ENCODE results near the gene GIPC3. TPM values are rescaled to one million over a fixed set of nuclear protein-coding genes. Genes with fewer than 3 reads are reported as not detected.

The GIPC3 gene
- total and polyA plus RNA-seq, 2 of the 8 experiments (the other 6 are each of a cell fraction or from before 2014, with no cell fraction given): 1.0 to 1.2 TPM

DNA sequence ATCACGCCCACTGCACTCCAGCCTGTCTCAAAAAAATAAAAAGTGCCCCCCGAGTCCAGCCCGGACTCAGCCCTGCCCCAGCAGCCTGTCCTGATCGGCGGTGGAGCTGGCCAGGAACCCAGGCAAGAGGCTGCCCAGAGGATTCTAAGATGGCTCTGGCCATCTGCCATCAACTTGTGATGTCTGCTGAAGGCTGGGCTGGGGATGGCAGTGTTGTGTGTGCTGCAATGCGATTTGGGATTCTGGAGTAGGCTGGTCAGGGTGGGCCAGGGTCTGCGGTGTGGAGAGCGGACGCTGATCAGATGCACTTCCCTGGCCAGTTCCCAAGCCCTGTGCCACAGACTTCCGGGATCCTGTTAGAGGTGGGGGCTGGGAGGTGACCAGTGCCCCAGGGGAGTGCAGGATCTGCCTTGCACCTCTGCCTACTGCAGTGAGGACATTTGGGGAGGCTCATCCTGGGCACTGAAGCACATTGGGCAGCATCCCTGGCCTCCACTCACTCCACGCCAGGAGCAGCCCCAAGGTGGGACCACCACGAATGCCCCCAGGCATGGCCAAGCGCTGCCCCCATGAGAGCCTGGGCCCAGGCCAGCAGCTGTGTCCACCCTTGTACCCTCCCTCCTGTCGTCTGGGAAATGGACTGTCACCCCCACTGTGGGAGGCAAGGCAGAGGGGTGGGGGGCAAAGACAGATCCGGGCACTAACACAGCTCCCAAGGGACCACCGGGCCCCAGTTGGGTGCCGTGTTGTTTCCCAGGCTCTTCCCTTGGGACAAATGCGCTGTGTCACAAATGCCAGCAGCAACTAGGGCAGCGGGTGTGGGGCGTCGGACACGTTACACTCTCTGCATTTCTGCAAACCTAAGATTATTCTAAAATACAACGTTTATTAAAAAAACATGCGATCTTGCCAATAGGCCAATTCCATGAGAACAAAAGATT is 24.8 kb downstream of the GIPC3 start:
- Histone ChIP-seq H3K36me3 (ENCODE audit: control insufficient read depth in 2 of 4, insufficient read depth in 4 of 4, low read length in 3 of 4) (peaks cover 0 to 21% (median 3%) of the 10 kb centered on the region in 4 experiments; a peak in 2 of 8 replicates), H2BK5ac (ENCODE audit: low read depth, low read length) (no peak overlapping the region)

More for the DNA sequence above, 24.8 kb downstream of the GIPC3 start:
- Histone ChIP-seq H3K23ac (ENCODE audit: insufficient read length) (no peak overlapping the region), H3K4ac (replicated peaks; ENCODE audit: insufficient read length, low read depth, low read length) (no peak overlapping the region), H3K23me2 (ENCODE audit: low read depth, low read length) (peaks cover 18% of the 10 kb centered on the region; the same call in 1 of the 2 replicates), H4K5ac (ENCODE audit: insufficient read length, low read depth, low read length) (no peak overlapping the region), H3K27ac (ENCODE audit: low read depth, low read length) (no peak overlapping the region), H3K14ac (ENCODE audit: insufficient read length) (no peak overlapping the region), H2BK15ac (ENCODE audit: low read length) (no peak overlapping the region), H3K18ac (ENCODE audit: extremely low read depth, low read length) (no peak overlapping the region), H4K8ac (ENCODE audit: extremely low read depth, insufficient read depth, low read length) (no peak overlapping the region), H3K4me1 (replicated peaks in 1 of 4; ENCODE audit: control insufficient read depth in 3 of 4, insufficient read depth in 4 of 4, low read length in 3 of 4) (peaks cover 3 to 14% (median 12%) of the 10 kb centered on the region in 4 experiments), H3K4me2 (ENCODE audit: insufficient read depth in 1 of 2, low read depth in 2 of 2, low read length in 2 of 2) (no peak overlapping the region), H2BK20ac (ENCODE audit: low read length) (no peak overlapping the region), H3K27me3 (replicated peaks in 1 of 4; ENCODE audit: control insufficient read depth in 3 of 4, extremely low read depth in 1 of 4, insufficient read depth in 3 of 4, low read length in 3 of 4) (peaks cover 0 to 12% (median 11%) of the 10 kb centered on the region in 4 experiments; a peak in 5 of 7 replicates), H2AFZ (ENCODE audit: low read length) (no peak overlapping the region), H2AK5ac (ENCODE audit: low read depth, low read length) (no peak overlapping the region), H2BK120ac (replicated peaks; ENCODE audit: low read depth, low read length) (no peak overlapping the region), H4K20me1 (replicated peaks in 1 of 2; ENCODE audit: control insufficient read depth in 1 of 2, insufficient read depth in 2 of 2, low read length in 2 of 2) (peaks cover 2 to 13% of the 10 kb centered on the region in 2 experiments), H3K79me2 (ENCODE audit: control insufficient read depth in 1 of 2, insufficient read depth in 2 of 2, low read length in 2 of 2) (no peaks in the 10 kb centered on the region), H3K9ac (replicated peaks in 1 of 4; ENCODE audit: extremely low read depth in 1 of 4, low read depth in 3 of 4, low read length in 3 of 4) (no peak overlapping the region; a peak in 1 of 7 replicates), H4K91ac (replicated peaks; ENCODE audit: insufficient read length, low read length) (no peak overlapping the region), H3K9me3 (ENCODE audit: insufficient read depth in 2 of 2, low read depth in 1 of 2, low read length in 1 of 2) (no peaks in the 10 kb centered on the region), H3K79me1 (ENCODE audit: low read depth, low read length) (no peaks in the 10 kb centered on the region; the same call in 1 of the 2 replicates), H3K4me3 (ENCODE audit: extremely low read depth in 1 of 4, insufficient read depth in 2 of 4, low read depth in 3 of 4, low read length in 4 of 4) (no peak overlapping the region), H3K56ac (replicated peaks; ENCODE audit: insufficient read length, low read depth, low read length) (no peak overlapping the region), H2BK12ac (ENCODE audit: low read depth, low read length) (no peak overlapping the region)
- WGBS, 2 experiments (ENCODE audit: extremely low coverage in 1 of 2, insufficient coverage in 1 of 2, insufficient read length in 1 of 2, insufficient replicate concordance in 2 of 2, low coverage in 1 of 2, low lambda C conversion rate in 2 of 2, missing lambda C conversion rate in 1 of 2): 89% methylated on average over 24 of the region's 24 CpGs; no CpG with 5 or more reads in 1 of the 2 experiments
- POLR2A ChIA-PET (ENCODE audit: partially characterized antibody): interaction anchor here (0.5 to 1.9 kb wide), 4 partner anchors 15 to 332 kb away, joined by 3 to 5 read pairs (median 3); no protein-coding TSS in a partner anchor
- no peak for DNase-seq (ENCODE audit: low read depth in 1 of 2, low spot score in 2 of 2)
- CTCF ChIA-PET (ENCODE audit: partially characterized antibody): interaction anchor here (1.2 to 4.0 kb wide), 4 partner anchors 9 to 25 kb away, joined by 3 to 23 read pairs (median 13); partner anchors contain the start of gene GIPC3
- FAIRE-seq: no peak
- TF ChIP-seq TCF12 (IDR thresholded peaks at IDR 0.05; ENCODE audit: low read depth, low read length) (no peak), SRF (IDR thresholded peaks at IDR 0.05; ENCODE audit: low read depth, low read length) (peak; percentile 20; the same call in 1 of the 2 replicates)
